HEK293 (cell line): ENCODE results near the gene FAM83F.

Experiments used
- CTCF ChIA-PET: fragments of 350-600 bp; formaldehyde crosslinking; extraction: SDS; loops from one replicate; lab custom pipeline; 2021; ENCODE audit warnings: antibody characterized with exemption; lab: Yijun Ruan, JAX
- POLR2A ChIA-PET: fragments of 300-600 bp; formaldehyde crosslinking; extraction: SDS; loops from one replicate; lab custom pipeline; 2020; ENCODE audit warnings: antibody characterized with exemption, inconsistent platforms; lab: Yijun Ruan, JAX
- H3K27ac ChIP-seq: fragments of 200-500 bp; sonication (Bioruptor generic); 2 replicates; pipeline ENCODE4 v1.5.1; 2014; ENCODE audit warnings: low read depth, low read length, control low read depth, inconsistent platforms; ENCODE audit errors: extremely low read depth
- H3K36me3 ChIP-seq, 2 experiments: fragments of 200-500 bp in 1 of 2; sonication (Bioruptor generic) in 1 of 2; 1 replicate in 1 of 2; 2 replicates in 1 of 2; pipeline ENCODE4 v1.5.1; 2014 to 2017; ENCODE audit warnings: inconsistent platforms in 2 of 2, low read length in 2 of 2; ENCODE audit not compliant: control insufficient read depth in 2 of 2, insufficient read depth in 1 of 2
- H3K4me1 ChIP-seq: fragments of 200-500 bp; sonication (Bioruptor generic); 2 replicates; pipeline ENCODE4 v1.5.1; 2014; ENCODE audit warnings: mild to moderate bottlenecking, low read length, inconsistent platforms; ENCODE audit not compliant: control insufficient read depth, insufficient read depth
- H3K4me3 ChIP-seq: 2 replicates; pipeline ENCODE4 v1.5.1; 2011; ENCODE audit warnings: low read depth, mild to moderate bottlenecking, control low read depth, low read length, moderate library complexity
- H3K9me3 ChIP-seq: fragments of 200-500 bp; sonication (Bioruptor generic); 2 replicates; pipeline ENCODE4 v1.5.1; 2014; ENCODE audit warnings: low read depth, low read length, inconsistent platforms; ENCODE audit not compliant: control insufficient read depth, insufficient read depth
- ZBTB7A ChIP-seq: fragments of 450-650 bp; formaldehyde crosslinking; IDR thresholded peaks from 2 replicates; pipeline ENCODE4 v1.5.1; 2016; ENCODE audit warnings: low read depth, missing biosample characterization, missing genetic modification characterization
- ZEB2 ChIP-seq: fragments of 450-650 bp; formaldehyde crosslinking; IDR thresholded peaks from 2 replicates; pipeline ENCODE4 v1.5.1; 2016; ENCODE audit warnings: missing biosample characterization, missing genetic modification characterization
- ZFP3 ChIP-seq: fragments of 450-650 bp; formaldehyde crosslinking; IDR thresholded peaks from 2 replicates; pipeline ENCODE4 v1.5.1; 2016; ENCODE audit warnings: low read depth, missing biosample characterization, missing genetic modification characterization
- ZFP41 ChIP-seq: fragments of 450-650 bp; formaldehyde crosslinking; IDR thresholded peaks from 2 replicates; pipeline ENCODE4 v1.5.1; 2016; ENCODE audit warnings: missing biosample characterization, missing genetic modification characterization, borderline replicate concordance
- ZNF114 ChIP-seq: fragments of 450-650 bp; formaldehyde crosslinking; IDR thresholded peaks from 2 replicates; pipeline ENCODE4 v1.5.0; 2017; ENCODE audit warnings: missing biosample characterization, missing genetic modification characterization
- ZNF140 ChIP-seq: fragments of 450-650 bp; formaldehyde crosslinking; IDR thresholded peaks from 2 replicates; pipeline ENCODE4 v1.5.1; 2016; ENCODE audit warnings: missing biosample characterization, missing genetic modification characterization
- ZNF211 ChIP-seq: fragments of 450-650 bp; formaldehyde crosslinking; IDR thresholded peaks from 2 replicates; pipeline ENCODE4 v1.5.1; 2016; ENCODE audit warnings: low read depth, missing biosample characterization, missing genetic modification characterization
- ZNF335 ChIP-seq: fragments of 450-650 bp; formaldehyde crosslinking; conservative IDR thresholded peaks from 2 replicates; pipeline ENCODE4 v1.5.1; 2016; ENCODE audit warnings: missing biosample characterization, missing genetic modification characterization
- ZNF624 ChIP-seq: fragments of 450-650 bp; formaldehyde crosslinking; IDR thresholded peaks from 2 replicates; pipeline ENCODE4 v1.5.1; 2017; ENCODE audit warnings: missing biosample characterization, missing genetic modification characterization
- ZNF660 ChIP-seq: fragments of 450-650 bp; IDR thresholded peaks from 2 replicates; pipeline ENCODE4 v1.5.1; 2018; ENCODE audit warnings: missing biosample characterization, mild to moderate bottlenecking, missing genetic modification characterization
- ZNF768 ChIP-seq: fragments of 450-650 bp; formaldehyde crosslinking; IDR thresholded peaks from 2 replicates; pipeline ENCODE4 v1.5.1; 2018; ENCODE audit warnings: missing biosample characterization, mild to moderate bottlenecking, missing genetic modification characterization
- ZNF830 ChIP-seq: fragments of 450-650 bp; IDR thresholded peaks from 2 replicates; pipeline ENCODE4 v1.5.0; 2018; ENCODE audit warnings: missing biosample characterization, missing genetic modification characterization, low read depth, mild to moderate bottlenecking, moderate library complexity
- TF ChIP-seq, protein P1 (sequence below): fragments of 450-650 bp; formaldehyde crosslinking; IDR thresholded peaks from 2 replicates; pipeline ENCODE4 v1.5.1; 2017; ENCODE audit warnings: missing biosample characterization, missing genetic modification characterization
- TF ChIP-seq, protein P2 (sequence below): fragments of 450-650 bp; formaldehyde crosslinking; IDR thresholded peaks from 2 replicates; pipeline ENCODE4 v1.5.1; 2016; ENCODE audit warnings: missing biosample characterization, missing genetic modification characterization, borderline replicate concordance

Gene FAM83F

DNA sequence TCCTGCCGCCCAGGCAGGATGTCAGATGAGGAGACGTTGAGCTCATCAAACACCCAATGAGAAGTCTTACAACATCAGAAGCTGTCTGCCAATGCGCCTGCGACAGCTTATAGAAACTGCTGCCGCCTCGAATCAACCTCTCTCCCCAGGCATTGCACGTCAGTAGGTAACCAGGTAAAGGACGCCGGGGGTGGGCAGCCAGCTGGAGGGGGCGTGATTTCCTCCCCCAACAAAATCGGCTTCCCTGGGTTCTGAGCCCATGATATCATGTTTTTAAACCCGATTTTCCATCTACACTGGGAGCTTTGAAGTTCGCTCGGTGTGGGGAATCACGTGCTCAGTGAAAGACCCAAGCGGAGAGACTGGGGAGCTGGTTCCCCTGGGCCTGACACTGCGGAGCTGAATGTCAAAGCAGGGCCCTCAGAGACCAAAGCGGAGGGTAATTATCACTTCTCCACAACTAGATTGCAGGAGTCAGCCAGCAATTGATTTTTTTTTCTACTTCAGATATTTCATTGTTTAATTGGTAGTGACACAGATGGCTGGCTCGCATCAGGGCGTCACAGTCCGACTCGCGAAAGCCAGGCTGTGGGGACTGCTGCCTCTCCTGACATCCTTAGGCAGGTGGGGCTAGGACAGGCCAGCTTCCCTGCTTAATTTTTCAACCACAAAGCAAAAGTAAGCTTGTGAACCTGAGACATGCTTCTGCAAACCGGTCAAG, 15.4 kb downstream of the FAM83F start:
- ChIA-PET POLR2A (interaction anchor here (0.6 to 1.4 kb wide), 2 partner anchors 34 to 728 kb away, joined by 3 to 5 read pairs; no protein-coding TSS in a partner anchor), CTCF (interaction anchor here (0.6 to 1.9 kb wide), 7 partner anchors 13 to 588 kb away, joined by 3 to 9 read pairs (median 4); no protein-coding TSS in a partner anchor)
- H3K4me3 ChIP-seq: no peak overlapping the region
- H3K9me3 ChIP-seq: no peaks in the 10 kb centered on the region
- no peaks in the 10 kb centered on the region for H3K4me1 ChIP-seq
- H3K27ac ChIP-seq: no peak overlapping the region
- TF ChIP-seq ZNF211 (tag by site-specific recombination): no peak
- TF ChIP-seq ZNF830 (tag by site-specific recombination): no peak
- TF ChIP-seq ZEB2 (tag by site-specific recombination): no peak
- TF ChIP-seq ZFP3 (tag by site-specific recombination): no peak
- TF ChIP-seq ZNF768 (tag by site-specific recombination): no peak
- no peak for TF ChIP-seq ZNF660 (tag by site-specific recombination)
- no peak for TF ChIP-seq ZNF114 (tag by site-specific recombination)
- TF ChIP-seq, protein P1, sequence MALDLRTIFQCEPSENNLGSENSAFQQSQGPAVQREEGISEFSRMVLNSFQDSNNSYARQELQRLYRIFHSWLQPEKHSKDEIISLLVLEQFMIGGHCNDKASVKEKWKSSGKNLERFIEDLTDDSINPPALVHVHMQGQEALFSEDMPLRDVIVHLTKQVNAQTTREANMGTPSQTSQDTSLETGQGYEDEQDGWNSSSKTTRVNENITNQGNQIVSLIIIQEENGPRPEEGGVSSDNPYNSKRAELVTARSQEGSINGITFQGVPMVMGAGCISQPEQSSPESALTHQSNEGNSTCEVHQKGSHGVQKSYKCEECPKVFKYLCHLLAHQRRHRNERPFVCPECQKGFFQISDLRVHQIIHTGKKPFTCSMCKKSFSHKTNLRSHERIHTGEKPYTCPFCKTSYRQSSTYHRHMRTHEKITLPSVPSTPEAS: no peak
- no peaks in the 10 kb centered on the region for H3K36me3 ChIP-seq

DNA sequence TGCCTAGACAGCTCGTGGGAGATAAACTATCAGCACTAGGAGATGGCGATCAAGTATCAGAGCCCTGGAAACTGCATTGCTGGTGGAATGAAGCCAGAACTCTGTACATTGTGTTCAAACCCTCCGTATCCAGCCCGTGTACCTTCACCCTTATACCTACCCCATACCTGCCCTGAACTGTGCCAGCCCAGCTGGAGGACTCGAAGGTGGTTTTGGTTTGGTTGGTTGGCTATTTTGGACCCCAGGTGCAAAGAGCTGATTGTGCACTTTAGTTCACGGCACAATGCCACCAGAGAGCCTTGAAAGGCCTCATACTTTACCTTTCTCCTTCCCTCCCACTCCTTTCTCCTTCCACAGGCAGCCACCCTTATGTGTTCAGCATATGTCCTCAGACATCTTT, 16.0 kb downstream of the FAM83F start:
- TF ChIP-seq, protein P2, sequence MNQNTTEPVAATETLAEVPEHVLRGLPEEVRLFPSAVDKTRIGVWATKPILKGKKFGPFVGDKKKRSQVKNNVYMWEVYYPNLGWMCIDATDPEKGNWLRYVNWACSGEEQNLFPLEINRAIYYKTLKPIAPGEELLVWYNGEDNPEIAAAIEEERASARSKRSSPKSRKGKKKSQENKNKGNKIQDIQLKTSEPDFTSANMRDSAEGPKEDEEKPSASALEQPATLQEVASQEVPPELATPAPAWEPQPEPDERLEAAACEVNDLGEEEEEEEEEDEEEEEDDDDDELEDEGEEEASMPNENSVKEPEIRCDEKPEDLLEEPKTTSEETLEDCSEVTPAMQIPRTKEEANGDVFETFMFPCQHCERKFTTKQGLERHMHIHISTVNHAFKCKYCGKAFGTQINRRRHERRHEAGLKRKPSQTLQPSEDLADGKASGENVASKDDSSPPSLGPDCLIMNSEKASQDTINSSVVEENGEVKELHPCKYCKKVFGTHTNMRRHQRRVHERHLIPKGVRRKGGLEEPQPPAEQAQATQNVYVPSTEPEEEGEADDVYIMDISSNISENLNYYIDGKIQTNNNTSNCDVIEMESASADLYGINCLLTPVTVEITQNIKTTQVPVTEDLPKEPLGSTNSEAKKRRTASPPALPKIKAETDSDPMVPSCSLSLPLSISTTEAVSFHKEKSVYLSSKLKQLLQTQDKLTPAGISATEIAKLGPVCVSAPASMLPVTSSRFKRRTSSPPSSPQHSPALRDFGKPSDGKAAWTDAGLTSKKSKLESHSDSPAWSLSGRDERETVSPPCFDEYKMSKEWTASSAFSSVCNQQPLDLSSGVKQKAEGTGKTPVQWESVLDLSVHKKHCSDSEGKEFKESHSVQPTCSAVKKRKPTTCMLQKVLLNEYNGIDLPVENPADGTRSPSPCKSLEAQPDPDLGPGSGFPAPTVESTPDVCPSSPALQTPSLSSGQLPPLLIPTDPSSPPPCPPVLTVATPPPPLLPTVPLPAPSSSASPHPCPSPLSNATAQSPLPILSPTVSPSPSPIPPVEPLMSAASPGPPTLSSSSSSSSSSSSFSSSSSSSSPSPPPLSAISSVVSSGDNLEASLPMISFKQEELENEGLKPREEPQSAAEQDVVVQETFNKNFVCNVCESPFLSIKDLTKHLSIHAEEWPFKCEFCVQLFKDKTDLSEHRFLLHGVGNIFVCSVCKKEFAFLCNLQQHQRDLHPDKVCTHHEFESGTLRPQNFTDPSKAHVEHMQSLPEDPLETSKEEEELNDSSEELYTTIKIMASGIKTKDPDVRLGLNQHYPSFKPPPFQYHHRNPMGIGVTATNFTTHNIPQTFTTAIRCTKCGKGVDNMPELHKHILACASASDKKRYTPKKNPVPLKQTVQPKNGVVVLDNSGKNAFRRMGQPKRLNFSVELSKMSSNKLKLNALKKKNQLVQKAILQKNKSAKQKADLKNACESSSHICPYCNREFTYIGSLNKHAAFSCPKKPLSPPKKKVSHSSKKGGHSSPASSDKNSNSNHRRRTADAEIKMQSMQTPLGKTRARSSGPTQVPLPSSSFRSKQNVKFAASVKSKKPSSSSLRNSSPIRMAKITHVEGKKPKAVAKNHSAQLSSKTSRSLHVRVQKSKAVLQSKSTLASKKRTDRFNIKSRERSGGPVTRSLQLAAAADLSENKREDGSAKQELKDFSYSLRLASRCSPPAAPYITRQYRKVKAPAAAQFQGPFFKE: no peak
- TF ChIP-seq ZFP41 (tag by site-specific recombination) (no peak), ZNF768 (tag by site-specific recombination) (no peak), ZNF624 (no peak), ZBTB7A (tag by site-specific recombination) (no peak), ZNF335 (tag by site-specific recombination) (no peak), ZNF140 (tag by site-specific recombination) (no peak)
- POLR2A ChIA-PET: no interaction called here
- CTCF ChIA-PET: interaction anchor here (0.6 to 1.9 kb wide), 4 partner anchors 14 to 588 kb away, joined by 3 to 11 read pairs (median 4); no protein-coding TSS in a partner anchor
- Histone ChIP-seq H3K27ac (no peak overlapping the region), H3K36me3 (no peaks in the 10 kb centered on the region), H3K9me3 (no peaks in the 10 kb centered on the region), H3K4me1 (no peaks in the 10 kb centered on the region), H3K4me3 (no peak overlapping the region)
